Nephron progenitor cell (in vitro differentiated cells): Measurements from ENCODE around the gene WDR54.

Experiments
- DNase-seq: peaks from one replicate; pipeline ENCODE4 v3.0.0; 2021
- H3K27ac Mint-ChIP-seq: 2 replicates; pipeline ENCODE4 v1.8.0; 2021; ENCODE audit warnings: mild to moderate bottlenecking, moderate library complexity, mixed read lengths
- H3K27me3 Mint-ChIP-seq: 2 replicates; pipeline ENCODE4 v1.8.0; 2021; ENCODE audit warnings: mild to moderate bottlenecking, low read depth, mixed read lengths; ENCODE audit not compliant: poor library complexity
- H3K36me3 Mint-ChIP-seq: 2 replicates; pipeline ENCODE4 v1.8.0; 2021; ENCODE audit warnings: low read depth, mixed read lengths
- H3K4me1 Mint-ChIP-seq: 2 replicates; pipeline ENCODE4 v1.8.0; 2021; ENCODE audit warnings: mixed read lengths
- H3K4me3 Mint-ChIP-seq: 2 replicates; pipeline ENCODE4 v1.8.0; 2021; ENCODE audit warnings: mild to moderate bottlenecking, moderate library complexity, mixed read lengths
- H3K9me3 Mint-ChIP-seq: 2 replicates; pipeline ENCODE4 v1.8.0; 2021; ENCODE audit warnings: mild to moderate bottlenecking, moderate library complexity, mixed read lengths
- TF ChIP-seq, protein P1 (sequence below): fragments of 200-600 bp; sonication (generic); IDR thresholded peaks from 2 replicates; pipeline ENCODE4 v1.5.0; 2021; ENCODE audit warnings: antibody characterized with exemption

The WDR54 gene

DNA sequence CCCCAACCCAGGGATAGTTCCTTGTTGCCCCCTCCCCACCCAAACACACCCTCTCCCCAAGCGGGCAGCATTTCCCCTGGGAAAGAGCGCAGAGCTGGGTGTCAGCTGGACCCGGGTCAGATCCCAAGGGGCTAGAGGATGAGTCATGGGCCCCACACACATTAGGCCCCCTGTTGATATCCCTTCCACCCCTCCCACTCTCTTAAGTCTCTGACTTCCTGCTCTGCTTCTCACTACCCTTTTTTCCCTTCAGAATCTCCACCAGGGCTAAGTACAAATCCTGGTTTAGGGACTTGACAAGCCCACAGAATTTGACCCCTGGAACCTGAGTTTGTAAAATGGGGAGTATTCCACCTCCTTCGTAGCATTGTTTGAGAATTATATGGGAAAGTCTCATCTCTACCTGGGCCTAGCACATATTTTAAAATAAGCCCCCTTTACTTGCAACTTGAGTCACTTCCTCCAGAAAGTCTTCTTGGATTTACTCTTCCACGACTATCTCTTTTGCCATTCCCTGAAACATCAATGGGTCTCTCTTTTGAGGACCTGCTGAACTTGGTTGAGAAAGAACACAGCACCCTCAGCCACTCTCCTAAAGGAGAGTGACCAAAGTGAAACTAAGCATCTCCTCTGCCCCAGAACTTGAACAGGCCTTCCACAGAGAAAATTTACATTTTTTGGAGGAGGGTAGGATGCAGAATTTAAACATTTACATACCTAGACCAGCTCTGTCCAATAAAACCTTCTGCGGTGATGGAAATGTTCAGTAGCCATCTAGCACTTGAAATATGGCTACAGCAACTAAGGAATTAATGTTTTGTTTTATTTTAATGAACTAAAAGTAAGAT, 15.5 kb downstream of the WDR54 start:
- no peak for DNase-seq
- no peaks in the 10 kb centered on the region for H3K27me3 Mint-ChIP-seq
- H3K27ac Mint-ChIP-seq: peak overlapping the region; percentile 95
- peaks cover 34% of the 10 kb centered on the region for H3K36me3 Mint-ChIP-seq
- H3K4me1 Mint-ChIP-seq: peaks cover 40% of the 10 kb centered on the region
- peak overlapping the region; percentile 16 for H3K4me3 Mint-ChIP-seq
- TF ChIP-seq, protein P1, sequence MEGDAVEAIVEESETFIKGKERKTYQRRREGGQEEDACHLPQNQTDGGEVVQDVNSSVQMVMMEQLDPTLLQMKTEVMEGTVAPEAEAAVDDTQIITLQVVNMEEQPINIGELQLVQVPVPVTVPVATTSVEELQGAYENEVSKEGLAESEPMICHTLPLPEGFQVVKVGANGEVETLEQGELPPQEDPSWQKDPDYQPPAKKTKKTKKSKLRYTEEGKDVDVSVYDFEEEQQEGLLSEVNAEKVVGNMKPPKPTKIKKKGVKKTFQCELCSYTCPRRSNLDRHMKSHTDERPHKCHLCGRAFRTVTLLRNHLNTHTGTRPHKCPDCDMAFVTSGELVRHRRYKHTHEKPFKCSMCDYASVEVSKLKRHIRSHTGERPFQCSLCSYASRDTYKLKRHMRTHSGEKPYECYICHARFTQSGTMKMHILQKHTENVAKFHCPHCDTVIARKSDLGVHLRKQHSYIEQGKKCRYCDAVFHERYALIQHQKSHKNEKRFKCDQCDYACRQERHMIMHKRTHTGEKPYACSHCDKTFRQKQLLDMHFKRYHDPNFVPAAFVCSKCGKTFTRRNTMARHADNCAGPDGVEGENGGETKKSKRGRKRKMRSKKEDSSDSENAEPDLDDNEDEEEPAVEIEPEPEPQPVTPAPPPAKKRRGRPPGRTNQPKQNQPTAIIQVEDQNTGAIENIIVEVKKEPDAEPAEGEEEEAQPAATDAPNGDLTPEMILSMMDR: no peak
- no peaks in the 10 kb centered on the region for H3K9me3 Mint-ChIP-seq

DNA sequence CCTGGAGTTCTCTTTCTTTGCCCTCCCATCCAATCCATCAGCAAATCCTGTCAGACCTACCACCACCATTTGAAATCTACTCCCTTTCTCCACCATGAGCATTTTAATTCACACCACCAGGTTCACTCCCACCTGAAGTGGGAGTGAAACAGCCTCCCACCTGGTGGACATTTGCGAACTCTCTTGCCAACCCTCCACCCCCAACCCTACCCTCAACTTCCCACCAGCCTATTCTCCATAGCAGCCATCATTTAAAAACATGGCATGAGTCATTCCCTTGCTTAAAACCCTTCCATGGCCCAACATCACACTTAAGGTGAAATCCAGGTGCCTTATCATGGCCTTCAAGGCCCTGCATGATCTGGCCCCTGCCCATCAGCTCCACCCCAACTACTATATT, 16.7 kb downstream of the WDR54 start:
- Mint-ChIP-seq H3K4me3 (peak overlapping the region; percentile 93), H3K27me3 (no peaks in the 10 kb centered on the region), H3K36me3 (peaks cover 29% of the 10 kb centered on the region), H3K27ac (peak overlapping the region; percentile 70), H3K9me3 (no peaks in the 10 kb centered on the region), H3K4me1 (peaks cover 44% of the 10 kb centered on the region)
- TF ChIP-seq, protein P1: no peak
- no peak for DNase-seq

DNA sequence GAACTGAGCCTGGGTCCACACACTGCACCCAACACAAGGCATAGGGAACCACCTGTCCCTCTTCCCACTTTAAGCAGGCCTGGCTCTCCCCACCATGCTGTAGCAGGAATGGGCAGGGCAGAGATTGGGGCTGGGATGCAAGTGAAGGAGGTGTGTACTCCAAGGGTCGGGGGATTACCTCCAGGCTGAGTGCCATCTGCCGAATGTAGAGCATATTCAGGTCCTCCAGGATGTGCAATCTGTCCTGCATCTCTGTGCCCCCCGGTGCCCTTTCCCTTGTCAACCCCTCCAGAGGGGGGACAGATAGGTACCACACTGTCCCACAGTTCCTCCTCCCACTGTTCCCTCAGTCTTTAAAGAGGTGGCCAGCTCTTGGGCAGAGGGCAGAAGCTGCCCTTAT, 17.8 kb downstream of the WDR54 start:
- Mint-ChIP-seq H3K4me1 (peaks cover 51% of the 10 kb centered on the region), H3K27ac (peak overlapping the region; percentile 96), H3K9me3 (no peaks in the 10 kb centered on the region), H3K27me3 (peaks cover under 1% of the 10 kb centered on the region), H3K36me3 (peaks cover 24% of the 10 kb centered on the region), H3K4me3 (peak overlapping the region; percentile 93)
- TF ChIP-seq, protein P1: no peak
- DNase-seq: no peak

DNA sequence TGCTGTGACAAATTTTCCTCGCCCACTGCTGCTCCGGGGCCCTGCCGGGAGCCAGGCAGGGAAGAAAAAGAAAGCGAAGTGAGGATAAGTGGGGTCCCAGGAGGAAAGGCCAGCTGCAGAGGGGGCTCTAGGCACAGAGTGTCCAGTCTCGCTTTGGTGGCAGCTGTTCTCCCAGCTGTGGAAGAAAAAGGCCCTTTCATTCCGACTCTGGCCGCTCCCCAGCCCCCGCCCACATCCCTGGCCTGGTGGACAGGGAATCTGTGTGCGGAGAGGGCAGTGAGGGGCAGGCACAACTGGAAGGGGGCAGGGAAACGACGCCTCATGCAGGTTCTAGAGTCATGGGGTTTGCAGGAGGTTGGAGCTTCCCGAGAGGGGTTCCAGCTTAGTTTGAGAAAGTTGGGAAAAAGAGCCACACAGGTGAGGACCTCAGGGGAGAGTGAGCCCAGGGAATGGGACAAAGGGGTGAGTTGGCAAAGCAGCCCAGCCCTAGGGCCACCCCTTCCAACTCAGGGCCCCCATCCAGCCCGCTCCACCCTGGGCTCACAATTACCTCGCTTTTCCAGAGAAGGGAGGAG, 18.4 kb downstream of the WDR54 start:
- Mint-ChIP-seq H3K9me3 (no peaks in the 10 kb centered on the region), H3K27ac (peak overlapping the region; percentile 96), H3K4me1 (peaks cover 54% of the 10 kb centered on the region), H3K27me3 (peaks cover 6% of the 10 kb centered on the region), H3K4me3 (peak overlapping the region; percentile 93), H3K36me3 (peaks cover 19% of the 10 kb centered on the region)
- TF ChIP-seq, protein P1: no peak
- DNase-seq: peak; percentile 64

DNA sequence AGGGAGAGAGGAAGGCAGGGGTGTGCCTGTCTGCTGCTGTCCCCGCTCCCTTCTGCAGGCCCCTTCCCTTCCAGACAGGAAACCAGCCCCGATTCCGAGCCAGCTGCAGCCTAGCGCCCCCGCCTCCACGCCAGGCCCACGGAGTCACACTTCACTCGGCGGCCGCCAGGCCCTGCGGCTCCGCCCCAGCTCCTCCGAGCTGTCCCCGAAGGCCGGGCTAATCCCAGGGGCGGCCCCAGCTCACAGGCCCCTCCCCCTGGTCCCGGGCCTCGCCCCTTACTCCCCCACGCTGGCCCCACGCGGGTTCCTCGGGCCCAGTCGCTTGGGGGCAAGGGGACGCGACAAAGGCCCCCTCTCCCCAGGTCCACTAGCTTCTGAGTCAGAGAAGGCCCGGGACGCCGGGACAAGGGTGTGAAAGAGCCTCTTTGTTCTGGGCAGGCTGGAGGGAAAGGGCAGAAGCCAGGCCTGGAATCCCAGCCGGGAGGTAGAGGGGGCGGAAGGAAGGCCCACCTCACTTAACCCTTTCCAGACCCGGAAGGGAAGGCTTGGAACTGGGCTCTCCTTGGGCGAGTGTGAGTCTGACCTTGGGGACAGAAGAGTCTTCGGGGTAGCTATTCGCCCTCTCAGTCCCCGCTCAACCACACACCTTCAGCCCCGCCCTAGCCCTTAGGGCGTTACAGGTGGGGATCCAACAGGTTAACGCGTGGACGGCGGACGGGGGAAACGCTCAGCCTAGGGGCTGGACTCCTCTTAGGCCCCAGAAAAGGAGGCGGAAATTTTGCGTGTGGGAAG, 19.0 kb downstream of the WDR54 start:
- H3K4me1 Mint-ChIP-seq: peaks cover 54% of the 10 kb centered on the region
- H3K36me3 Mint-ChIP-seq: peaks cover 15% of the 10 kb centered on the region
- no peaks in the 10 kb centered on the region for H3K9me3 Mint-ChIP-seq
- H3K27ac Mint-ChIP-seq: peak overlapping the region; percentile 95
- TF ChIP-seq, protein P1: peak; percentile 13
- H3K27me3 Mint-ChIP-seq: peaks cover 11% of the 10 kb centered on the region
- H3K4me3 Mint-ChIP-seq: peak overlapping the region; percentile 93
- DNase-seq: peak; percentile 91
